Adrenal gland (tissue), 5 donors: Measurements from ENCODE around the gene MAGI1.

Experiments
- POLR2A ChIP-seq, 2 donors: fragments of 450-650 bp; IDR thresholded peaks; one replicate each; pipeline ENCODE4 v1.6.1; 2017; ENCODE audit warnings: antibody characterized with exemption in 2 of 2, mild to moderate bottlenecking in 2 of 2, moderate library complexity in 1 of 2
- TF ChIP-seq, protein P1 (sequence below), 6 experiments: fragments of 450-650 bp in 4 of 6; fragments of 200-600 bp in 2 of 6; sonication (generic) in 1 of 6; IDR thresholded peaks; 1 replicate in 5 of 6; 2 replicates in 1 of 6; pipeline versions ENCODE4 v1.5.1 to v1.8.0; 2016 to 2021; ENCODE audit warnings: antibody characterized with exemption in 6 of 6, mild to moderate bottlenecking in 2 of 6, moderate library complexity in 1 of 6
- donor health status: DM: no; HTN: no; CAD: no.

DNA sequence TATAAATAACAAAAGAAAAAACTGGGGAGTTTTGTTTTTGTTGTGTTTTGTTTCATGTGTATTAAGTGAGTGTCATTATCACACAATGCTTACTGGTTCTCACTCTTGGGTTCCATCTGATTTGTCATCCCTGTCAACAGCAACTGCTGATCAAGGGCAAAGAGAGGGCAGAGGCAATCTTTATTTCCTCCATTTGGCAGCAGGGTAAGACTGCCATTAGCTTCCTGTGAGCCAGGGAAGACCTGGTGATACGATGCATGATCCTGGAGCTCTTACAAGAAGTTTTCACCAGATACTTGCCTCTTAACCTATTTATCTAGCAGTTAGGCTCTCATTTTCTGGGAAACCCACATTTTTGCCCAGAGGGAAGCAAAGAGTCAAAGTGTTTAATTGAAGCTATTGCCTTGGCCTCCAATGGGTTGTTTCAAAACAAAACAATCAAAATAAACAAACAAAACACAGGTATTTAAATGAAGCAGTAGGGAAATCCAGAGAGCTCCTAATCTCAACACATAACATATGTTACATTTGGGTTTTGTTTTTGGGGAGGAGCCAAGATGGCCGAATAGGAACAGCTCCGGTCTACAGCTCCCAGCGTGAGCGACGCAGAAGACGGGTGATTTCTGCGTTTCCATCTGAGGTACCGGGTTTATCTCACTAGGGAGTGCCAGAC, 529.8 kb downstream of the MAGI1 start:
- no peak for TF ChIP-seq POLR2A (IDR thresholded peaks at IDR 0.05)
- TF ChIP-seq, protein P1, sequence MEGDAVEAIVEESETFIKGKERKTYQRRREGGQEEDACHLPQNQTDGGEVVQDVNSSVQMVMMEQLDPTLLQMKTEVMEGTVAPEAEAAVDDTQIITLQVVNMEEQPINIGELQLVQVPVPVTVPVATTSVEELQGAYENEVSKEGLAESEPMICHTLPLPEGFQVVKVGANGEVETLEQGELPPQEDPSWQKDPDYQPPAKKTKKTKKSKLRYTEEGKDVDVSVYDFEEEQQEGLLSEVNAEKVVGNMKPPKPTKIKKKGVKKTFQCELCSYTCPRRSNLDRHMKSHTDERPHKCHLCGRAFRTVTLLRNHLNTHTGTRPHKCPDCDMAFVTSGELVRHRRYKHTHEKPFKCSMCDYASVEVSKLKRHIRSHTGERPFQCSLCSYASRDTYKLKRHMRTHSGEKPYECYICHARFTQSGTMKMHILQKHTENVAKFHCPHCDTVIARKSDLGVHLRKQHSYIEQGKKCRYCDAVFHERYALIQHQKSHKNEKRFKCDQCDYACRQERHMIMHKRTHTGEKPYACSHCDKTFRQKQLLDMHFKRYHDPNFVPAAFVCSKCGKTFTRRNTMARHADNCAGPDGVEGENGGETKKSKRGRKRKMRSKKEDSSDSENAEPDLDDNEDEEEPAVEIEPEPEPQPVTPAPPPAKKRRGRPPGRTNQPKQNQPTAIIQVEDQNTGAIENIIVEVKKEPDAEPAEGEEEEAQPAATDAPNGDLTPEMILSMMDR (IDR thresholded peaks at IDR 0.05), result no peak
